Kidney epithelial cell (primary cell): ENCODE measurements around the gene DCANP1. TPM values are rescaled to one million over a fixed set of nuclear protein-coding genes. Genes with fewer than 3 reads are reported as not detected.

ENCODE experiments used
- DNase-seq: peaks from one replicate; pipeline ENCODE4 v3.0.0-alpha.2; 2010; ENCODE audit warnings: low read depth
- H3K27me3 ChIP-seq: 2 replicates; pipeline ENCODE4 v1.6.0; 2011; ENCODE audit warnings: low read length; ENCODE audit not compliant: control insufficient read depth, insufficient read depth
- H3K36me3 ChIP-seq: 2 replicates; pipeline ENCODE4 v1.5.1; 2011; ENCODE audit warnings: low read length; ENCODE audit not compliant: control insufficient read depth, insufficient read depth
- H3K4me3 ChIP-seq: 2 replicates; pipeline ENCODE4 v1.5.1; 2011; ENCODE audit warnings: low read depth, mild to moderate bottlenecking, control low read depth, low read length
- total RNA-seq: library from RNA; depleted of rRNA; stranded (reverse); fragments of >200 nt; gene quantifications from 2 replicates; pipeline ENCODE4 v1.2.3, GENCODE V29; 2015
- TF ChIP-seq, protein P1 (sequence below): IDR thresholded peaks from 2 replicates; pipeline ENCODE4 v1.5.1; 2011; ENCODE audit warnings: mild to moderate bottlenecking, moderate library complexity, low read length, control low read depth, inconsistent platforms; ENCODE audit not compliant: insufficient read depth, poor library complexity, severe bottlenecking

The DCANP1 gene
- total RNA-seq, 1 donor from 2014 or later, result not detected

DNA sequence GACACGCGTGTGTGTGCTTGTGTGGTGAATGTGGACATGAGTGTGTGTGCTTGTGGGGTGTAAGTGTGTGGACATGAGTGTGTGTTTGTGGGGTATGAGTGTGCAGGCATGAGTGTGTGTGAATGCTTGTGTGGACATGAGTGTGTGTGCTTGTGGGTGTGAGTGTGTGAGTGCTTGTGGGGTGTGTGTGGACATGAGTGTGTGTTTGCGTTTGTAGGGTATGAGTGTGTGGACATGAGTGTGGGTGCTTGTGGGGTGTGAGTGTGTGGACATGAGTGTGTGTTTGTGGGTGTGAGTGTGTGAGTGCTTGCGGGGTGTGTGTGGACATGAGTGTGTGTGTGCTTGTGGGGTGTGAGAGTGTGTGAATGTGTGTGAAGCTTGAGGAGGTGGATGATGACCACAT, 34.8 kb upstream of the DCANP1 start:
- TF ChIP-seq, protein P1, sequence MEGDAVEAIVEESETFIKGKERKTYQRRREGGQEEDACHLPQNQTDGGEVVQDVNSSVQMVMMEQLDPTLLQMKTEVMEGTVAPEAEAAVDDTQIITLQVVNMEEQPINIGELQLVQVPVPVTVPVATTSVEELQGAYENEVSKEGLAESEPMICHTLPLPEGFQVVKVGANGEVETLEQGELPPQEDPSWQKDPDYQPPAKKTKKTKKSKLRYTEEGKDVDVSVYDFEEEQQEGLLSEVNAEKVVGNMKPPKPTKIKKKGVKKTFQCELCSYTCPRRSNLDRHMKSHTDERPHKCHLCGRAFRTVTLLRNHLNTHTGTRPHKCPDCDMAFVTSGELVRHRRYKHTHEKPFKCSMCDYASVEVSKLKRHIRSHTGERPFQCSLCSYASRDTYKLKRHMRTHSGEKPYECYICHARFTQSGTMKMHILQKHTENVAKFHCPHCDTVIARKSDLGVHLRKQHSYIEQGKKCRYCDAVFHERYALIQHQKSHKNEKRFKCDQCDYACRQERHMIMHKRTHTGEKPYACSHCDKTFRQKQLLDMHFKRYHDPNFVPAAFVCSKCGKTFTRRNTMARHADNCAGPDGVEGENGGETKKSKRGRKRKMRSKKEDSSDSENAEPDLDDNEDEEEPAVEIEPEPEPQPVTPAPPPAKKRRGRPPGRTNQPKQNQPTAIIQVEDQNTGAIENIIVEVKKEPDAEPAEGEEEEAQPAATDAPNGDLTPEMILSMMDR, result no peak
- Histone ChIP-seq H3K27me3 (peaks cover 32% of the 10 kb centered on the region), H3K36me3 (no peaks in the 10 kb centered on the region), H3K4me3 (no peak overlapping the region)
- no peak for DNase-seq

GRCh38 chr5:135481387-135481786, 34.2 kb upstream of the DCANP1 start:
- no peak overlapping the region for H3K4me3 ChIP-seq
- TF ChIP-seq, protein P1, result no peak
- no peaks in the 10 kb centered on the region for H3K36me3 ChIP-seq
- DNase-seq, result no peak
- H3K27me3 ChIP-seq, result peaks cover 36% of the 10 kb centered on the region

- DNase-seq, result no peak
- TF ChIP-seq, protein P1, result no peak
- H3K36me3 ChIP-seq, result no peaks in the 10 kb centered on the region
- H3K4me3 ChIP-seq, result no peak overlapping the region
- peaks cover 32% of the 10 kb centered on the region for H3K27me3 ChIP-seq
Measured at GRCh38 chr5:135480511-135480910, 33.4 kb upstream of the DCANP1 start.

DNA sequence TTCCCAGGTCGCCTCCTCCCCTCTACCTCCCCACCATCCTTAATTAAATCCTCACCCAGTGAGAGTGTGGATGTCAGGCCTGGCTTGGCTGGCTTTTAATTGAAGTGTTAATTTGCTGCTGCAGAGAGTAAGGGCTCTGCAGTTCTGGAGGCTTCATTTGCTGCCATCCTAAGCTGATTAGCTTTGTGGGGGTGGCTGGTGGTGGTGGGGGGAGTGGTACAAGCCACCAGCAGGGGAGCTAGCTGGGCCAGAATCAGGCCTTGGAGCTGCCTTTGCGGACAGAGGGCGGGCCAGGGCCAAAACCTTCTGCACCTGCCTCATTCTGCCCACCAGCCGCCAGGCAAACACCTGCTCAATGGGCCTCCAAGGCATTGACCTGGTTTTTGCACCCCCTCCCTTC, 31.8 kb upstream of the DCANP1 start:
- TF ChIP-seq, protein P1, result no peak
- no peak for DNase-seq
- Histone ChIP-seq H3K36me3 (no peaks in the 10 kb centered on the region), H3K27me3 (peaks cover 25% of the 10 kb centered on the region), H3K4me3 (no peak overlapping the region)

- Histone ChIP-seq H3K36me3 (no peaks in the 10 kb centered on the region), H3K27me3 (peaks cover 29% of the 10 kb centered on the region), H3K4me3 (no peak overlapping the region)
- TF ChIP-seq, protein P1, result no peak
- DNase-seq, result no peak
Measured at GRCh38 chr5:135477613-135478066, 30.5 kb upstream of the DCANP1 start.
